Breast epithelium (tissue), 4 donors: ENCODE data around the gene LIPC. TPM values are rescaled to one million over a fixed set of nuclear protein-coding genes. Genes with fewer than 3 reads are reported as not detected.

ENCODE experiments used
- DNase-seq, 2 donors: peaks; one replicate each; pipeline ENCODE4 v3.0.0-alpha.2; 2019; ENCODE audit warnings: low spot score in 2 of 2
- H3K27ac ChIP-seq, 2 donors: fragments of 200-600 bp; sonication (generic) in 1 of 2; one replicate each; pipeline ENCODE4 v1.5.1; 2016 to 2019; ENCODE audit warnings: mild to moderate bottlenecking in 1 of 2
- H3K27me3 ChIP-seq, 2 donors: fragments of 200-600 bp; sonication (generic) in 1 of 2; one replicate each; pipeline versions ENCODE4 v1.5.1 to v1.6.0; 2017 to 2019; ENCODE audit warnings: control low read depth in 1 of 2, mild to moderate bottlenecking in 1 of 2
- H3K36me3 ChIP-seq: fragments of 200-600 bp; one replicate; pipeline ENCODE4 v1.5.1; 2019
- H3K4me1 ChIP-seq, 2 donors: fragments of 200-600 bp; sonication (generic); one replicate each; pipeline ENCODE4 v1.5.1; 2016 to 2019; ENCODE audit warnings: control low read depth in 1 of 2
- H3K4me3 ChIP-seq, 3 donors: fragments of 200-600 bp; sonication (generic); 1 replicate in 2 of 3; 2 replicates in 1 of 3; pipeline ENCODE4 v1.5.1; 2016 to 2019; ENCODE audit warnings: mild to moderate bottlenecking in 3 of 3, moderate library complexity in 2 of 3
- H3K9me3 ChIP-seq, 2 donors: fragments of 200-600 bp; sonication (generic) in 1 of 2; one replicate each; pipeline ENCODE4 v1.5.1; 2016 to 2019; ENCODE audit warnings: control low read depth in 1 of 2
- CTCF ChIP-seq, 3 donors: fragments of 450-650 bp; IDR thresholded peaks; one replicate each; pipeline ENCODE4 v1.5.1; 2016 to 2017; ENCODE audit warnings: antibody characterized with exemption in 3 of 3, mild to moderate bottlenecking in 3 of 3, moderate library complexity in 3 of 3
- POLR2A ChIP-seq: fragments of 450-650 bp; IDR thresholded peaks from one replicate; pipeline ENCODE4 v1.6.1; 2016; ENCODE audit warnings: antibody characterized with exemption, mild to moderate bottlenecking, moderate library complexity
- POLR2AphosphoS5 ChIP-seq, 3 donors: sonication (generic); formaldehyde crosslinking; IDR thresholded peaks; one replicate each; pipeline ENCODE4 v1.6.1; 2017; ENCODE audit warnings: antibody characterized with exemption in 3 of 3
- intact Hi-C: fragments of 100-400 bp; cut with DNase I; formaldehyde crosslinking; loops from one replicate; pipeline ENCODE4 v1.15.1; 2023; ENCODE audit warnings: low total_unique reads
- total RNA-seq, 3 donors: library from RNA; depleted of rRNA; stranded (reverse); fragments of >200 nt; gene quantifications; one replicate each; pipeline ENCODE4 v1.1.0, GENCODE V29; 2016

LIPC gene
- total RNA-seq, 3 donors from 2014 or later: 0.15 to 0.80 TPM; not detected in 1

- intact Hi-C loops: no loop called here
- Histone ChIP-seq H3K4me3 (no peak overlapping the region), H3K36me3 (no peaks in the 10 kb centered on the region), H3K9me3 (no peaks in the 10 kb centered on the region), H3K4me1 (no peaks in the 10 kb centered on the region), H3K27ac (no peak overlapping the region), H3K27me3 (no peaks in the 10 kb centered on the region)
- TF ChIP-seq POLR2AphosphoS5 (IDR thresholded peaks at IDR 0.05): no peak
- no peak for TF ChIP-seq POLR2A
- no peak for TF ChIP-seq CTCF (IDR thresholded peaks at IDR 0.05)
- DNase-seq: no peak
These were observed 143.4 kb downstream of the LIPC start for GRCh38 chr15:58575045-58575786.

GRCh38 chr15:58576657-58577056 is 144.9 kb downstream of the LIPC start:
- Histone ChIP-seq H3K4me3 (no peak overlapping the region), H3K9me3 (no peaks in the 10 kb centered on the region), H3K27ac (no peak overlapping the region), H3K36me3 (no peaks in the 10 kb centered on the region), H3K27me3 (no peaks in the 10 kb centered on the region), H3K4me1 (no peaks in the 10 kb centered on the region)
- intact Hi-C loops: no loop called here
- DNase-seq: no peak
- TF ChIP-seq POLR2A (no peak), CTCF (IDR thresholded peaks at IDR 0.05) (no peak), POLR2AphosphoS5 (IDR thresholded peaks at IDR 0.05) (no peak)

GRCh38 chr15:58582160-58582559 is 150.4 kb downstream of the LIPC start:
- Histone ChIP-seq H3K36me3 (no peaks in the 10 kb centered on the region), H3K27me3 (no peaks in the 10 kb centered on the region), H3K9me3 (no peaks in the 10 kb centered on the region), H3K4me1 (no peaks in the 10 kb centered on the region), H3K27ac (no peak overlapping the region), H3K4me3 (no peak overlapping the region)
- DNase-seq: no peak
- intact Hi-C loops: no loop called here
- TF ChIP-seq POLR2AphosphoS5 (IDR thresholded peaks at IDR 0.05) (no peak), CTCF (IDR thresholded peaks at IDR 0.05) (no peak), POLR2A (no peak)

- Histone ChIP-seq H3K4me3 (no peak overlapping the region), H3K27ac (no peak overlapping the region), H3K36me3 (no peaks in the 10 kb centered on the region), H3K9me3 (no peaks in the 10 kb centered on the region), H3K4me1 (no peaks in the 10 kb centered on the region), H3K27me3 (no peaks in the 10 kb centered on the region)
- no peak for DNase-seq
- TF ChIP-seq POLR2AphosphoS5 (IDR thresholded peaks at IDR 0.05) (no peak), CTCF (IDR thresholded peaks at IDR 0.05) (no peak), POLR2A (no peak)
- intact Hi-C loops: no loop called here
These were observed 151.5 kb downstream of the LIPC start for GRCh38 chr15:58583171-58583908.

GRCh38 chr15:58584789-58585461 is 153.1 kb downstream of the LIPC start:
- no peak for DNase-seq
- TF ChIP-seq CTCF (IDR thresholded peaks at IDR 0.05) (no peak), POLR2AphosphoS5 (IDR thresholded peaks at IDR 0.05) (no peak), POLR2A (no peak)
- no peaks in the 10 kb centered on the region for H3K27me3 ChIP-seq
- H3K4me1 ChIP-seq: no peaks in the 10 kb centered on the region
- H3K27ac ChIP-seq: no peak overlapping the region
- intact Hi-C loops: no loop called here
- no peak overlapping the region for H3K4me3 ChIP-seq
- no peaks in the 10 kb centered on the region for H3K9me3 ChIP-seq
- no peaks in the 10 kb centered on the region for H3K36me3 ChIP-seq
